DOHH2 (cell line): ENCODE measurements around the gene CXCL13.

Experiments
- CTCF ChIP-seq: fragments of 200-600 bp; sonication (generic); IDR thresholded peaks from one replicate; pipeline ENCODE4 v1.5.1; 2014; ENCODE audit warnings: antibody characterized with exemption, mild to moderate bottlenecking, low read depth, low read length; ENCODE audit not compliant: poor library complexity, severe bottlenecking
- EZH2phosphoT487 ChIP-seq: fragments of 200-600 bp; sonication (generic); IDR thresholded peaks from 2 replicates; pipeline ENCODE4 v1.6.1; 2017; ENCODE audit warnings: borderline replicate concordance, mild to moderate bottlenecking, antibody characterized with exemption, low read length, moderate library complexity, mixed read lengths

GRCh38 chr4:77635876-77636275 is 30.3 kb downstream of the CXCL13 start:
- TF ChIP-seq CTCF (no peak), EZH2phosphoT487 (no peak)
